HG02642 (cell line): Measurements from ENCODE around the gene SEPTIN7.

Experiments used
- ATAC-seq: cut with Tn5 transposase; IDR thresholded peaks from one replicate; pipeline ENCODE4 v1.9.1; 2021; ENCODE audit warnings: mild to moderate bottlenecking; ENCODE audit not compliant: unreplicated experiment, poor library complexity

The SEPTIN7 gene

GRCh38 chr7:35785250-35785649 is 15.6 kb upstream of the SEPTIN7 start:
- no peak for ATAC-seq

DNA sequence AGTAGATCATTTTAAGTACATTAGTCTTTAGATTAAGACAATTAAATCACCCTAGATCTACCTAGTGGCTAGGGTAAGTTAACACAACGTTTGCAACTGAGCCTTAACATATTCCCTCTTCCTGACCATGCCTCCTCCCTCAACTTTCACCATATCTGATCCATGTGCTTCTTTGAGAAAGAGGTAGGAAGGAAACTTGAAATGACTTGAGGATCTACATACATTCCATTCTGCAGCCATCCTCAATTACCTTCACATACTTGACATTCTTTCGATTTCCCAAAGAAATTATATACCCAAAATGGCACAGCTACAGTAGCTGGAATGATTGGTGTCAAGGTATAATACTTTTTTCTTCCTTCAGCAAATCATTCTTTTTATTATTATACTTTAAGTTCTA is 12.9 kb upstream of the SEPTIN7 start:
- no peak for ATAC-seq

- ATAC-seq, result no peak
Measured at GRCh38 chr7:35792472-35792871, 8.4 kb upstream of the SEPTIN7 start.

DNA sequence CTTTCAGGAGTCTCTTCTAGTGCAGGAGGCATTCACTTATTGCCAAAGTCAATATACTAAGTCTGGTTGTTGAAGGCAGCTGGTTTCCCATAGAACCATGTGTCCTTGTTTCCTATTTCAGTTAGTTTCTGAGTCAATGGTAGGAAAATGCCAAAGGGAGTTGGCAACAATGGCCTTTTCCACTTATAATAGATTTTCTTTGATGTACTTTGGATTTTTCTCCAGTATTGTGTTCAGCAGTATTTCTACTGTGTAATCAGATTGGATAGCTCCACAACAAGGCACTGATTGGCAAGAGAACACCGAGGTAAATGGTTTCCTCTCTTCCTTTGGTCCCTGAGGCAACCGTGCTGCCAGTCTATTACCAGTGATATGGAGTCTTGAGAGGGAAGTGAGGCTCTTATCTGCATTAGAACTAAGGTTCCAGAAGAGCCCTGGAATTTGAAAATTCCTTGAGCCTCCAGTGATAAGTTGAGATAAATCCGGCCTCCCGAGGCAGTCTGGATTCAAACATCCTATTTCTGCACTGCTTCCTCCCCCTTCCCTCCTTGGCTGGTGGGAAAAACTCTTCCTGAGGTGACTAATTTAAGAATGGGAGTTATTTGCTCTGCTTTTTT is 7.9 kb upstream of the SEPTIN7 start:
- no peak for ATAC-seq

DNA sequence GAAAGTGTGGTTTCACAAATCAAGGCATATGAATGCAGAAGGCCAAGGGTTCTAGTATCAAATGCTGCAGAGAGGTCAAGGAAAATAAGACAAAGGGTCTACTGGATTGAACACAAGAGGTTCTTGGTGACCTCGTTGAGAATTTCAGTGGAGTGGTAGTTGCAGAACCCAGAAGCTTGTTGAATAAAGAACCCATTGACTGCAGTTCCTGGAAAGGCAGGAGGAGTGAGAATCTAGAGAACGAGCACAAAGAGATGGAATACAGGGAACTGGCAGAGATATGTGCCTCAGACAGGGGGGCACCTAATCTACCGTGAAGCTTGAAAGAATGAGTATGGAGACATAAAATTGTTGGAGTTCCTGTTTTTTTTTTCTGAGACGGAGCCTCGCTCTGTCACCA is 3.5 kb upstream of the SEPTIN7 start:
- ATAC-seq, result no peak

GRCh38 chr7:35799846-35800717 is 775 bp upstream of the SEPTIN7 start:
- ATAC-seq, result peak; percentile 52

GRCh38 chr7:35801392-35802101 is 690 bp downstream of the SEPTIN7 start:
- peak; percentile 38 for ATAC-seq

DNA sequence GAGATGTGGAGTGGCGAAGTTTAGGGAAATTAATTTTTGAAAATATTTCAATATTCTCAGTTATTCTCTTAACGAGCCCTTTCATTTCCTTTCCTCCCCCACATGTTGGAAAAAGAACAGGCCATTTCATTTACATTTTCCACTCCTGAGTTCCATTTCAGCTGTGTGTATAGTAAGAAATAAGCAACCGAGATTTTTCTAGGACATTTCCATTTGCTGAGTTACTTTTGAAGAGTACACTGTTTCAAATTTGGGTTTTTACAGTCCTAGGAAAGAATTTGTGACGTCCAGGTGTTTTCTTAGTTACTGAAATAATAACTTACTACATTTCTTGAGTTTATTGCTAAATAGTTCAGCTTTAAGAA is 1.2 kb downstream of the SEPTIN7 start:
- ATAC-seq, result no peak

DNA sequence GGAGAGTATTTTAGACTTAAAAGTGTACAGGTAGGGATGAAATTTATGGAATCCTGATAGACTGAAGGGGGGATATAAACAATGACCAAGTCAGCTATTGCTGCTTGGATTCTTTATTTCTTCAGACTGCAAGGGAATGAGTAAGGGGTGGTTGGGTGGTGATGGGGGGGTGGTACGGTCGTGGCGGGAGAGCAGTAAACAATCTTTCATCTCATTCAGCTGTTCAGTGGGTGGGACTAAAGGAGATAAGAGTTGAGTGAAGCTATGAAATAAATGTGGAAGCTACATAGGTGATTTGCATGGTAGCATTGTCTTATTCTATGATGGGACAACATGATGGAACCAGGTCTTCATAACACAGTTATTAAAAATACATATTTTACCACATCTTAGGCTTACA is 1.8 kb downstream of the SEPTIN7 start:
- no peak for ATAC-seq

DNA sequence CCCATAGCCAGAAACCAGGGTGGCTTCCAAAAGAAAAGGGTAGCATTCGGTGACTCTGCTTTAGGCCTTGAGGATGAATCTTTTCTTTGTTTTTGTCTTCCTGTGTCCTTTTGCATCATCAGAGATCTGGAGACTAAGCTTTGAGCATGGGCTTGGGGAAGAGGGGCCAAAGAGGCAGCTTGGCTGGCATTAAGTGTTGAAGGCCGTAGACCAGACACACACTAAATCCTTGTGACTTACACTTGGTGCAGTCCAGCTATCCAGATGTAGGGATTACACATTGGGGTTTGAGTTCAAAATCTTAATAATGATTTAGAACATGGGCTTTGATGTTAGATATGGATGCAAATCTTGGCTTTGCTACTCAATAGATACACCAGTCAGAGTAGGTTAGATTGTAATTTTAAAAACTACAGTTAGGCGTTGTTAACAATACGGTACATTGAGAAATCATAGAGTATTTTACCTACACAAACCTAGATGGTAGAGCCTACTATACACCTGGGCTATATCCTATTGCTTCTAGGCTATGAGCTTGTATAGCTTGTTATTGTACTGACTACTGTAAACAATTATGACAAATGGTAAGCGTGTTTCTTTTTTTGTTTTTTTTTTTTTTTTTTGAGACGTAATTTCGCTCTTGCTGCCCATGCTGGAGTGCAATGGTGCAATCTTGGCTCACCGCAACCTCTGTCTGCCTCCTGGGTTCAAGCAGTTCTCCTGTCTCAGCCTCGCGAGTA is 3.5 kb downstream of the SEPTIN7 start:
- ATAC-seq, result no peak

DNA sequence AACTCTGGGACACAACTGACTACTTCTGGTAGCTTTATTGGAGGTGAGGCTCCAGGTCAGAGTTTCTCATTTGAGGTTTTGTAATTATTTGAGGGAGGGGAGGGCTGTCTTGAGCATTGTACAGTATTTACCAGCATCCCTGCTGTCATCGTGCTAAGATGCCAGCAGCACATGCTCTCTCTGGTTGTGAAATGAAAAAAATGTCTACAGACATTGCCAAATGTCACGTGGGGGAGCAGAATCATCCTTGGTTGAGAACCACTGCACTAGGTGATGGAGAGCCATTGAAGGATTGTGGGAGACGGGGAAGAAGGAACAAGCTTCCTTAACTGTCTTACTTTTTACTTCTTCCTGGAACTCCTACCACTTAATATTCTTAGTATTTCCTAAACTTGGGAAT is 5.0 kb downstream of the SEPTIN7 start:
- ATAC-seq, result no peak

DNA sequence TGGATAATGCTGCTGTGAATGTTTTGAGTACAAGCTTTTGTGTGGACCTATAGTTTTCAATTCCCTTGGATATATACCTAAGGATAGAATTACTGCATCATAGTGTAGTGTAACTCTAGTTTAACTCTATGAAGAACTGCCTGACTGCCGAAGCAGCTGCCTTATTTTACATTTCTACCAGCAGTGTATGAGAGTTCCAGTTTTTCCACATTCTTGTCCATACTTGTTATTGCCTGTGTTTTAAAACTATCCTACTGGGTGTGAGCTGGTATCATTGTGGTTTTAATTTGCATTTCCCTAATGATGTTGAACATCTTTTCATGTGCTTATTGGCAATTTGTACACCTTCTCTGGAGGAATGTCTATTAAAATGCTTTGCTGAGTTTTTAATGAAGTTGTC is 15.7 kb downstream of the SEPTIN7 start:
- ATAC-seq, result no peak

GRCh38 chr7:35817181-35817580 is 16.3 kb downstream of the SEPTIN7 start:
- ATAC-seq, result no peak

DNA sequence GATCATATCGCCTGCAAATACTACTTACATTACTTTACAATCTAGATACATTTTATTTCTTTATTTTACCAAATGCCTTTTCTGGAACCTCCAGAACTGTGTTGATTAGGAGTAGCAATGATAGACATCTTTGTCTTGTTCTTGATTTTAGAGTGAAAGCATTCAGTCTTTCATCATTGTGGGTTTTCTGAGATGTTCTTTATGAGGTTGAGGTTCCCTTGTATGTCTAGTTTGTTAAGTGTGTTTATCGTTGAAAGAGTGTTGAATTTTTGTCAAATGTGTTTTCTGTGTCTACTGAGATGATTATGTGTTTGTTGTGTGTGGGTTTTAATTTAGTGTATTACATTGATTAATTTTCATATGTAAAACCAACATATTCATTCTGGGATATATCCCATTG is 17.1 kb downstream of the SEPTIN7 start:
- no peak for ATAC-seq

GRCh38 chr7:35818513-35818912 is 17.7 kb downstream of the SEPTIN7 start:
- ATAC-seq, result no peak

DNA sequence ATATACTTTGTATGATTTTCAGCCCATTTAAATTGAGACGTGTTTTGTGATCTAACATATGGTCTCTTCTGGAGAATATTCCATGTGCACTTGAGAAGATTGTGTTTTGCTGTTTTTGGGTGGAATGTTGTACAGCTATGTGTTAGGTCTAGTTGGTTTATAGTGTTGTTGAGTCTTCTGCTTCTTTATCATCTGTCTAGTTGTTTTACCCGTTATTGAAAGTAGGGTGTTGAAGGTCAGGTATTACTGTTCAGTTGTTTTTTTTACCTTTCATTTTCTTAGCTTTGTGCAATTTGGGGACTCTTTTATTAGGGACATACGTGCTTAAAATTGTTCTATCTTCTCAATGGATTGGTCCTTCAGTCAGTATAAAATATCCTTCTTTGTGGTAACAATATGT is 18.5 kb downstream of the SEPTIN7 start:
- ATAC-seq, result no peak

- ATAC-seq, result no peak
Measured at GRCh38 chr7:35819954-35820703, 19.3 kb downstream of the SEPTIN7 start.

DNA sequence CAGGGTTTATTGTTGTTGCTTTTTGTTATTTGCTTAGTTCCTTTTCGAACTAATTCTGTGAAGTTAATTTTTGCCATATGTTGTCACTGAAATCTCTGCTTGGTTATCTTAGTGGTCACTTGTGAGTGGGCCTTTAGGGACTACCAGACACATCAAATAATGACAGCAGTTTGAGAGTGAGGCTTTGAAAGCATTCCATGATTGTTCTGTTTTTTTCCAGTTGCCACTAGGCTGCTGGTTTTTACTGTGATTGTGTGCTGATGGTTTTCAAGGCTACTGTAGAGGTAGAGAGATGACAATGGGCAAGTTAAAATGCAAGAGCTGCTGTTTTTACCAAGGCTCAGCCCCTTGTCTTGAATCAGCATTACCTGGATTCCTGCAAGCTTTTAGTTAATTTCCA is 20.0 kb downstream of the SEPTIN7 start:
- ATAC-seq, result no peak

DNA sequence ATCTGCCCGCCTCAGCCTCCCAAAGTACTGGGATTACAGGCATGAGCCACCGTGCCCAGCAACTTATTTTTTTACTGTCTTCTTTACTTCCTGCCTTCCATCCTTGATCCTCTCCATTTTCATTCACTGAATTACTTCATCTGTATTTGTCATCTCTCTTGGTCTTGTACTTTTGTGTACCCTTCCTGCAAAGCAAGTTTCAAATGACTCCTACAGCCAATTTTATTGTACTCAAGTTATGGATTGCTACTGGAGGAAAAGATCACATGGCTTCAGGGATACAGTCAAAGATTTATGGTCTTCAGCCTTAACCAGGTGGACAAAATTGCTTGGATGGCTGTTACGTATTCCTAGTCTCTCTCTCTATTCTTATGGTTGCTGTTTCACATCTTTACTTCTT is 22.6 kb downstream of the SEPTIN7 start:
- ATAC-seq, result no peak

DNA sequence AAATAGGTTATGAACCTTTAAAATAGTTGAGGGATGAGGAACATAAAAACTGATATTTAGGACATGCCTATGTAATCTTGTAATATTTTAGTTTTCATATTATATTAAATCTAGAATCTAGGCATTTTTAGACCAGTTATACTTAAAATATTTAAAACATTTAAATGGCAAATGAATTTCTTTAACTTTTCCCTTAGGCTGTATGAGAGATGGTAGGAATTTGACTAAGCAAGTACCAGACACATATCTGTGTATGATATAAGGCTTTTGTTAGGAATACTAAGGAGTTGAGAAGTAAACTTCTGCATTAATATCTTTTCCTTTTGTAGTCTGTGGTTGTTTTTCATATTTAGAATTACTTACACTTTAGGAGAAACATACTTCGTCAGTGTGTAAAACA is 25.1 kb downstream of the SEPTIN7 start:
- ATAC-seq, result no peak
